Measurements from ENCODE around the gene CHST3. TPM values are rescaled to one million over a fixed set of nuclear protein-coding genes. Genes with fewer than 3 reads are reported as not detected.

The CHST3 gene
- total RNA-seq, 1 experiment from 2014 or later: 6.1 TPM

GRCh38 chr10:71920540-71921323, 43.5 kb upstream of the CHST3 start:
- Histone ChIP-seq H3K4me2 (ENCODE audit: insufficient read depth, insufficient read length, low read length) (no peak overlapping the region), H3K79me2 (ENCODE audit: insufficient read depth, low read length) (no peaks in the 10 kb centered on the region), H4K20me1 (ENCODE audit: control insufficient read depth, insufficient read depth, insufficient read length) (no peaks in the 10 kb centered on the region), H3K9me3 (ENCODE audit: control insufficient read depth, low read depth, low read length) (no peaks in the 10 kb centered on the region), H3K9ac (ENCODE audit: extremely low read depth, insufficient read length, low read length) (no peak overlapping the region), H2AK5ac (ENCODE audit: insufficient read length, low read length) (no peak overlapping the region), H4K5ac (ENCODE audit: insufficient read length, low read depth, low read length) (no peak overlapping the region), H3K23ac (ENCODE audit: insufficient read length, low read depth, low read length) (no peak overlapping the region), H3K79me1 (ENCODE audit: insufficient read depth, low read depth, low read length, poor library complexity, severe bottlenecking) (no peaks in the 10 kb centered on the region), H3K18ac (ENCODE audit: insufficient read length, low read depth, low read length) (no peak overlapping the region), H3K4me1 (ENCODE audit: insufficient read depth, low read length) (no peaks in the 10 kb centered on the region), H4K8ac (replicated peaks; ENCODE audit: insufficient read length, low read depth, low read length) (no peak overlapping the region), H2BK5ac (ENCODE audit: insufficient read length, low read length) (no peak overlapping the region), H3K27me3 (ENCODE audit: insufficient read depth, low read length) (no peaks in the 10 kb centered on the region), H2AFZ (ENCODE audit: low read length) (no peak overlapping the region), H3K4ac (ENCODE audit: low read depth, low read length) (no peak overlapping the region), H2BK120ac (ENCODE audit: low read depth, low read length, poor library complexity, severe bottlenecking) (no peak overlapping the region), H3K56ac (ENCODE audit: insufficient read length, low read depth, low read length) (no peak overlapping the region), H2BK15ac (ENCODE audit: low read depth, low read length) (no peak overlapping the region), H2BK20ac (ENCODE audit: low read depth, low read length, poor library complexity, severe bottlenecking) (no peak overlapping the region), H3K23me2 (ENCODE audit: insufficient read length, low read depth, low read length, poor library complexity, severe bottlenecking) (no peaks in the 10 kb centered on the region), H2BK12ac (ENCODE audit: insufficient read length, low read depth, low read length) (no peak overlapping the region), H4K91ac (ENCODE audit: insufficient read length, low read depth, low read length) (no peak overlapping the region), H3T11ph (ENCODE audit: low read length) (no peak overlapping the region), H3K27ac (ENCODE audit: insufficient read length, low read depth, low read length) (no peak overlapping the region), H3K14ac (ENCODE audit: insufficient read depth, low read length) (no peak overlapping the region)
- DNase-seq: no peak
- Mint-ChIP-seq H3K9me3 (peaks cover 12 to 24% of the 10 kb centered on the region in 2 experiments), H3K27me3 (ENCODE audit: low read depth) (no peaks in the 10 kb centered on the region; the same call in 1 of the 2 replicates), H3K4me1 (peaks cover 12 to 24% of the 10 kb centered on the region in 2 experiments), H3K27ac (no peak overlapping the region; a peak in 1 of 7 replicates), H3K36me3 (ENCODE audit: insufficient read depth in 1 of 3, low read depth in 3 of 3) (peaks cover 0 to 5% (median 2%) of the 10 kb centered on the region in 3 experiments; a peak in 4 of 7 replicates), H3K4me3 (no peak overlapping the region)
- TF ChIP-seq CTCF (conservative IDR thresholded peaks at IDR 0.05): no peak
- no CpG with 5 or more reads among the region's 9 CpGs for WGBS (ENCODE audit: extremely low coverage, insufficient read length, low lambda C conversion rate)

All from H9 (cell line).